Fibroblast of skin of right biceps (primary cell): ENCODE measurements around the gene GRIN2A.

Source experiments
- DNase-seq: peaks from one replicate; pipeline ENCODE4 v3.0.0-alpha.2; 2013

The GRIN2A gene

GRCh38 chr16:9908613-9909012, 273.6 kb downstream of the GRIN2A start:
- DNase-seq, result no peak

GRCh38 chr16:9907752-9908151, 274.5 kb downstream of the GRIN2A start:
- DNase-seq, result no peak

- DNase-seq, result no peak
Observed at GRCh38 chr16:9906218-9906617, 276.0 kb downstream of the GRIN2A start.

GRCh38 chr16:9904526-9904925, 277.7 kb downstream of the GRIN2A start:
- no peak for DNase-seq

- DNase-seq, result no peak
Observed at GRCh38 chr16:9900576-9900975, 281.7 kb downstream of the GRIN2A start.

- no peak for DNase-seq
Observed at GRCh38 chr16:9898555-9898954, 283.7 kb downstream of the GRIN2A start.

GRCh38 chr16:9898124-9898523, 284.1 kb downstream of the GRIN2A start:
- DNase-seq, result no peak

- DNase-seq, result no peak
Observed at GRCh38 chr16:9895817-9896216, 286.4 kb downstream of the GRIN2A start.

- no peak for DNase-seq
Observed at GRCh38 chr16:9885876-9886275, 296.4 kb downstream of the GRIN2A start.

GRCh38 chr16:9885467-9885866, 296.8 kb downstream of the GRIN2A start:
- no peak for DNase-seq

- DNase-seq, result peak; percentile 11
Observed at GRCh38 chr16:9875981-9876380, 306.2 kb downstream of the GRIN2A start.

- no peak for DNase-seq
Observed at GRCh38 chr16:9874219-9874618, 308.0 kb downstream of the GRIN2A start.

GRCh38 chr16:9870962-9871361, 311.3 kb downstream of the GRIN2A start:
- DNase-seq, result no peak

GRCh38 chr16:9869776-9870175, 312.5 kb downstream of the GRIN2A start:
- no peak for DNase-seq

GRCh38 chr16:9868606-9869149, 313.6 kb downstream of the GRIN2A start:
- DNase-seq, result no peak

- no peak for DNase-seq
Observed at GRCh38 chr16:9867176-9867575, 315.1 kb downstream of the GRIN2A start.

- DNase-seq, result no peak
Observed at GRCh38 chr16:9864461-9864860, 317.8 kb downstream of the GRIN2A start.

GRCh38 chr16:9862327-9862726, 319.9 kb downstream of the GRIN2A start:
- no peak for DNase-seq

- DNase-seq, result no peak
Observed at GRCh38 chr16:9860876-9861275, 321.4 kb downstream of the GRIN2A start.

GRCh38 chr16:9859701-9860327, 322.4 kb downstream of the GRIN2A start:
- peak; percentile 54 for DNase-seq

- peak; percentile 93 for DNase-seq
Observed at GRCh38 chr16:9854675-9855074, 327.6 kb downstream of the GRIN2A start.

GRCh38 chr16:9852003-9852402, 330.2 kb downstream of the GRIN2A start:
- no peak for DNase-seq

- DNase-seq, result no peak
Observed at GRCh38 chr16:9850817-9851216, 331.4 kb downstream of the GRIN2A start.

GRCh38 chr16:9849697-9850245, 332.5 kb downstream of the GRIN2A start:
- no peak for DNase-seq

GRCh38 chr16:9847146-9847545, 335.1 kb downstream of the GRIN2A start:
- DNase-seq, result peak; percentile 60
